Bronchial epithelial cell (primary cell): ENCODE measurements around the gene FAM209B. TPM values are rescaled to one million over a fixed set of nuclear protein-coding genes. Genes with fewer than 3 reads are reported as not detected.
"Not testable (repeated sequence)": the region's sequence is repeated elsewhere in the genome, so short reads cannot be mapped to it uniquely, and the experiment has no call there.

ENCODE experiments used
- DNase-seq: peaks from one replicate; pipeline ENCODE4 v3.0.0-alpha.2; 2010; ENCODE audit warnings: low read depth
- FAIRE-seq: peaks from 2 replicates; lab custom pipeline; 2011; peaks lifted over from hg19 to GRCh38; lab: Jason Lieb, UNC
- H3K27me3 ChIP-seq: 2 replicates; pipeline ENCODE4 v1.5.1; 2011; ENCODE audit warnings: low read length; ENCODE audit not compliant: control insufficient read depth, insufficient read depth
- H3K36me3 ChIP-seq: 2 replicates; pipeline ENCODE4 v1.5.1; 2011; ENCODE audit warnings: low read length; ENCODE audit not compliant: control insufficient read depth, insufficient read depth
- H3K4me3 ChIP-seq: 2 replicates; pipeline ENCODE4 v1.5.1; 2011; ENCODE audit warnings: mild to moderate bottlenecking, low read depth, low read length, control low read depth
- total RNA-seq: library from RNA; depleted of rRNA; stranded (reverse); fragments of >200 nt; gene quantifications from 2 replicates; pipeline ENCODE4 v1.2.1, GENCODE V29; 2014
- TF ChIP-seq, protein P1 (sequence below): IDR thresholded peaks from 2 replicates; pipeline ENCODE4 v1.5.1; 2011; ENCODE audit warnings: mild to moderate bottlenecking, moderate library complexity, low read length, control low read depth, inconsistent platforms; ENCODE audit not compliant: insufficient read depth, severe bottlenecking

FAM209B gene
- total RNA-seq, 1 donor from 2014 or later = 0.26 TPM

DNA sequence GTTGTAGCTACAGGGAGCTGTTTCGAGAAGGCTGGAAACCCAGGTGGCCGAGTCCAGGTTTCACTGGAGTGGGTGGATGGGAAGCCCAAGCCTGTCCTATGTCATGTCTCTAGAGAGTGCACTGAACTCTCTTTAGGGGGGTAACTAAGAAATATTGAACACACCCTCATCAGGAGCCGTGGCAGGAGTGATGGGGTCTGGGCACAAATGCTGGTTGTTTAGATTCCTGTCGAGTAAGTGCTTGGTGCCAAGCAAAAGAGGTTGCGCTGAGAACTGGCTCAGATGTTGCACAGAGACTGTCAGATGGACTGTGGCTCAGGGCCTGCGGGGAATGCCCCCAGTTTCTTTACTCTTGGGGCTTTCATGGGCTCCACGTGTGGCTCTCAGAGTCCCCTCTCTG lies 15.8 kb upstream of the FAM209B start:
- Histone ChIP-seq H3K36me3 (peaks cover 13% of the 10 kb centered on the region), H3K27me3 (no peaks in the 10 kb centered on the region), H3K4me3 (no peak overlapping the region)
- no peak for DNase-seq
- FAIRE-seq = no peak
- TF ChIP-seq, protein P1, sequence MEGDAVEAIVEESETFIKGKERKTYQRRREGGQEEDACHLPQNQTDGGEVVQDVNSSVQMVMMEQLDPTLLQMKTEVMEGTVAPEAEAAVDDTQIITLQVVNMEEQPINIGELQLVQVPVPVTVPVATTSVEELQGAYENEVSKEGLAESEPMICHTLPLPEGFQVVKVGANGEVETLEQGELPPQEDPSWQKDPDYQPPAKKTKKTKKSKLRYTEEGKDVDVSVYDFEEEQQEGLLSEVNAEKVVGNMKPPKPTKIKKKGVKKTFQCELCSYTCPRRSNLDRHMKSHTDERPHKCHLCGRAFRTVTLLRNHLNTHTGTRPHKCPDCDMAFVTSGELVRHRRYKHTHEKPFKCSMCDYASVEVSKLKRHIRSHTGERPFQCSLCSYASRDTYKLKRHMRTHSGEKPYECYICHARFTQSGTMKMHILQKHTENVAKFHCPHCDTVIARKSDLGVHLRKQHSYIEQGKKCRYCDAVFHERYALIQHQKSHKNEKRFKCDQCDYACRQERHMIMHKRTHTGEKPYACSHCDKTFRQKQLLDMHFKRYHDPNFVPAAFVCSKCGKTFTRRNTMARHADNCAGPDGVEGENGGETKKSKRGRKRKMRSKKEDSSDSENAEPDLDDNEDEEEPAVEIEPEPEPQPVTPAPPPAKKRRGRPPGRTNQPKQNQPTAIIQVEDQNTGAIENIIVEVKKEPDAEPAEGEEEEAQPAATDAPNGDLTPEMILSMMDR = no peak

DNA sequence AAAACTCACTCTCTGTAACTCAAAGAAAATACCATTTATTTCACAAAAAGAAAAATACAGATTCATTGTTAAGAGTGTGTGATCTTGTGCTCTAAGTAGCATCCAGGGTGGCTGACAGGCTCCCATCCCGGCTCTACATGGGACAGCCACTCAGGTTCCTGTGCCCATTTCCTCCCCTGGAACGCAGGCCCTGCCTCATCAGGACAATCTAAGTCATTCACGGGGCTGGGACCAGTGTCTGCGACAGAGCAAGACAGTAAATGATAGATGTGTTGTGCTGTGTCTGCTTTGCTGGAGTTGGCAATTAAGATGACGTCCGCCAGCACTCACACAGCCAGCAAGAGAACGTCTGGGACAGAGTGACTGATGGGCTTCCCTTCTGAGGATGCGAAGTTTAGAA lies 15.4 kb upstream of the FAM209B start:
- peaks cover 13% of the 10 kb centered on the region for H3K36me3 ChIP-seq
- FAIRE-seq = no peak

DNA sequence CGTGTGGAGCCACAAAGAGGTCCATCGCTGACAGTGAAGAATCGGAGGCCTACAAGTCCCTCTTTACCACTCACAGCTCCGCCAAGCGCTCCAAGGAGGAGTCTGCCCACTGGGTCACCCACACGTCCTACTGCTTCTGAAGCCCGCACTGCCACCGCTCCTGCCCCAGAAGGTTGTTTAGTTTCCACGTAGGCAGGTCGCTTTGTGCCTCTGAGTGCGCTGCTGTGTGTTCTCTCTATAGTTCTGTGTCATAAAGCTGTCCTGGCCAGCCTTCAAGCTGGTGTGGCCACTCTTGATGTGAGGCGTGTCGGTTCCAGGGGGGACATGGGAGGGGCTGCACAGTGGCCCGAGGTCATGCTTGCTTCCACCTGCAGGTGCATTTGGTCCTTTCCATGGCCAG lies 14.9 kb upstream of the FAM209B start:
- Histone ChIP-seq H3K4me3 (no peak overlapping the region), H3K36me3 (peaks cover 13% of the 10 kb centered on the region), H3K27me3 (no peaks in the 10 kb centered on the region)
- DNase-seq (no peak), FAIRE-seq (no peak)
- TF ChIP-seq, protein P1 = no peak

More for the DNA sequence above, 15.4 kb upstream of the FAM209B start:
- no peaks in the 10 kb centered on the region for H3K27me3 ChIP-seq
- H3K4me3 ChIP-seq = no peak overlapping the region
- no peak for DNase-seq
- TF ChIP-seq, protein P1 = no peak

DNA sequence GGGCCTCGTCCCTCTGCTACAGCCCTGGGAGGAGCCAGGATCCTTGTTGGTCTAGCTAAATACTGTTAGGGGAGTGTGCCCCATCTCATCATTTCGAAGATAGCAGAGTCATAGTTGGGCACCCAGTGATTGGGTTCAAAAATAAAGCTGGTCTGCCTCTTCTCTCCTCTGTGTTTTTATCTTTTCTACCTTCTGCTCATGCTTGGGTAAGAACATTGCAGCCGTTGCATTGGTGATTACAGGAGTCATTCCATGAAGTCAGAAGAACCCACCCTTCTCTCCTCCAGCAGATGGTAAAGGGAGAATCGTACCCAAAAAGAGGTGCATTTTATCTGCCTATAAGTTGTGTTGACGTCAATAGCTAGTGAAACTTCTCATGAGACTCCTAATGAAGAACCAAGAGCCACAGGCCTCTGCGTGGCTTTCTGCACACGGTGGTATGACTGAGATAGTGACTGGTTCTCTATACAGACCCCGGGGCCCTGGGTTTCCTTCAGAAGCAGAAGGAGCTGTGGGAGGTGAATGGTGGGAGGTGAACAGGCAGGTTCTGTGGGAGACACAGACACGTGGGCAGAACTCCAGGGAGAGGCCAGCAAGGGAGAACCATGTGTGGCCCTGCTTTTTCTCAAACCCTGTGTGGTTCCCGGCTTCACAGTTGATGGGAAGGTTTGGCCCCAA lies 14.2 kb upstream of the FAM209B start:
- Histone ChIP-seq H3K36me3 (peaks cover 11% of the 10 kb centered on the region), H3K4me3 (no peak overlapping the region), H3K27me3 (no peaks in the 10 kb centered on the region)
- FAIRE-seq (no peak), DNase-seq (no peak)
- TF ChIP-seq, protein P1 = no peak

DNA sequence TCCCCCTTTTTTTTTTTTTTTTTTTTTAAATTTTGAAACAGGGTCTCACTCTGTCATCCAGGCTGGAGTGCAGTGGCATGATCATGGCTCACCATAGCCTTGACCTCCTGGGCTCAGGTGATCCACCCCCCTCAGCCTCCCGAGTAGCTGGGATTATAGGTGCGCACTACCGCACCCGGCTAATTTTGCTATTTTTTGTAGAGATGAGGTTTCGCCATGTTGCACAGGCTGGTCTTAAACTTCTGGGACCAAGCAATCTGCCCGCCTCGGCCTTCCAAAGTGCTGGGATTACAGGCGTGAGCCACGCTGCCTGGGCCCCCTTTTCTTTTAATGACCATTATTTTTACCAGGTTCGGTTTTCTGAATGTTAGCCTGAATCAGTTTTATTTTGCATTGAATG lies 13.5 kb upstream of the FAM209B start:
- no peak overlapping the region for H3K4me3 ChIP-seq
- no peak for FAIRE-seq
- no peaks in the 10 kb centered on the region for H3K27me3 ChIP-seq
- no peak for DNase-seq
- peaks cover 11% of the 10 kb centered on the region for H3K36me3 ChIP-seq
- TF ChIP-seq, protein P1 = no peak

DNA sequence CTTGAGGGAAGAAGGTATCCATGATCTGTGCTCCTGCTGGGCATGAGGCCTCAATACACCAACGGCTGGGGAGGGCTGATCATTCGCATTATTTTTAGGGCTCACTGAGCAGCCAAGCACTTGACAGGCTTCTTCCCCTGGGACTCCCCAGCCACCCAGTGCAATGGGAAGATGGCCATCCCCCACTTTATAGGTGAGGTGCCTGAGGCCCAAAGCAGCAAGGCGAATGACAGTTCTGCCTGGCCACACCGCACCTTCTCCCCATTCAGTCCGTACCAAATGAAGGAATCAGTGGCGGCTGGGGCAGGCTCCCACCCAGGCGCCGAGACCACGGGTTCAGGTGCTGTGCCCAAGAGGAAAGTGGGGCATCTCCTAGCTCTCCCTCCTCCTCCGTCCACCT lies 12.9 kb upstream of the FAM209B start:
- TF ChIP-seq, protein P1 = no peak
- H3K4me3 ChIP-seq = no peak overlapping the region
- no peaks in the 10 kb centered on the region for H3K27me3 ChIP-seq
- peaks cover 11% of the 10 kb centered on the region for H3K36me3 ChIP-seq
- FAIRE-seq = no peak
- no peak for DNase-seq

DNA sequence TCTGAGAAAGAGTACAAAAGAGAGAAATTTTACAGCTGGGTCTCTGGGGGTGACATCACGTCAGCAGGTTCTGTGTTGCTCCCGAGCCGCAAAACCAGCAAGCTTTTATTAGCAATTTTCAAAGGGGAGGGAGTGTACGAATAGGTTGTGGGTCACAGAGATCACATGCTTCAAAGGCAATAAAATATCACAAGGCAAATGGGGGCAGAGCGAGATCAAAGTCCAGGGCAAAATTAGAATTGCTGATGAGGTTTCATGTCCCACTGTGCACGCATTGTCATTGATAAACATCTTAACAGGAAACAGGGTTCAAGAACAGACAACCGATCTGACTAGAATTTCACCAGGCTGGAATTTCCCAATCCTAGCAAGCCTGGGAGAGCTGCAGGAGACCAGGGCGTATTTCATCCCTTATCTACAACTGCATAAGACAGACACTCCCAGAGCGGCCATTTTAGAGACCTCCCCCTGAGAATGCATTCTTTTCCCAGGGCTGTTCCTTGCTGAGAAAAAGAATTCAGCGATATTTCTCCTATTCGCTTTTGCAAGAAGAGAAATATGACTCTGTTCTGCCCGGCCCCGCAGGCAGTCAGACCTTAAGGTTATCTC lies 12.2 kb upstream of the FAM209B start:
- H3K27me3 ChIP-seq, DNase-seq, H3K4me3 ChIP-seq, FAIRE-seq: not testable (repeated sequence)
- peaks cover 11% of the 10 kb centered on the region for H3K36me3 ChIP-seq
